ENCODE results near the gene CHST8.

CHST8 gene

GRCh38 chr19:33736158-33736557 is 114.4 kb downstream of the CHST8 start:
- ChIA-PET POLR2A (no interaction called here), CTCF (no interaction called here)
- TF ChIP-seq FOXK2 (IDR thresholded peaks at IDR 0.05) (no peak), L3MBTL2 (conservative IDR thresholded peaks at IDR 0.05) (no peak), ELF4 (IDR thresholded peaks at IDR 0.05) (no peak), LEF1 (IDR thresholded peaks at IDR 0.05; ENCODE audit: borderline replicate concordance) (no peak), HDGF (IDR thresholded peaks at IDR 0.05; ENCODE audit: borderline replicate concordance) (no peak), CTBP1 (IDR thresholded peaks at IDR 0.05; ENCODE audit: borderline replicate concordance) (no peak), SP1 (IDR thresholded peaks at IDR 0.05) (no peak), ZNF384 (IDR thresholded peaks at IDR 0.05) (no peak)
- DNase-seq (ENCODE audit: extremely low spot score): no peak

- POLR2A ChIA-PET: no interaction called here
- TF ChIP-seq ARNT (IDR thresholded peaks at IDR 0.05): no peak
- TF ChIP-seq NFRKB (IDR thresholded peaks at IDR 0.05): no peak
- no peak for TF ChIP-seq FOXA1 (IDR thresholded peaks at IDR 0.05)
- TF ChIP-seq L3MBTL2 (conservative IDR thresholded peaks at IDR 0.05): no peak
- no peak for TF ChIP-seq FOXK2 (IDR thresholded peaks at IDR 0.05)
- no peak for TF ChIP-seq ZNF384 (IDR thresholded peaks at IDR 0.05)
- no peak for DNase-seq (ENCODE audit: extremely low spot score)
- CTCF ChIA-PET: no interaction called here
Observed at GRCh38 chr19:33736787-33737186, 115.0 kb downstream of the CHST8 start.

- TF ChIP-seq FOXK2 (IDR thresholded peaks at IDR 0.05) (no peak), LEF1 (IDR thresholded peaks at IDR 0.05; ENCODE audit: borderline replicate concordance) (no peak), CTBP1 (IDR thresholded peaks at IDR 0.05; ENCODE audit: borderline replicate concordance) (no peak), TARDBP (IDR thresholded peaks at IDR 0.05) (no peak), ARNT (IDR thresholded peaks at IDR 0.05) (no peak), ELF4 (IDR thresholded peaks at IDR 0.05) (no peak), ZNF384 (IDR thresholded peaks at IDR 0.05) (no peak), HDGF (IDR thresholded peaks at IDR 0.05; ENCODE audit: borderline replicate concordance) (no peak), BHLHE40 (IDR thresholded peaks at IDR 0.05; ENCODE audit: borderline replicate concordance) (no peak), SP1 (IDR thresholded peaks at IDR 0.05) (no peak), SUZ12 (IDR thresholded peaks at IDR 0.05) (no peak), L3MBTL2 (conservative IDR thresholded peaks at IDR 0.05) (no peak), NFRKB (IDR thresholded peaks at IDR 0.05) (no peak)
- POLR2A ChIA-PET: no interaction called here
- DNase-seq (ENCODE audit: extremely low spot score): no peak
- CTCF ChIA-PET: no interaction called here
Observed at GRCh38 chr19:33737681-33738371, 116.1 kb downstream of the CHST8 start.

- POLR2A ChIA-PET: no interaction called here
- no peak for TF ChIP-seq FOXK2 (IDR thresholded peaks at IDR 0.05)
- TF ChIP-seq SP1 (IDR thresholded peaks at IDR 0.05): no peak
- no peak for TF ChIP-seq HDGF (IDR thresholded peaks at IDR 0.05; ENCODE audit: borderline replicate concordance)
- TF ChIP-seq FOXM1 (IDR thresholded peaks at IDR 0.05; ENCODE audit: borderline replicate concordance): no peak
- TF ChIP-seq BHLHE40 (IDR thresholded peaks at IDR 0.05; ENCODE audit: borderline replicate concordance): no peak
- TF ChIP-seq SUZ12 (IDR thresholded peaks at IDR 0.05): no peak
- TF ChIP-seq L3MBTL2 (conservative IDR thresholded peaks at IDR 0.05): no peak
- TF ChIP-seq TARDBP (IDR thresholded peaks at IDR 0.05): no peak
- CTCF ChIA-PET: no interaction called here
- DNase-seq (ENCODE audit: extremely low spot score): peak; percentile 62
Observed at GRCh38 chr19:33740811-33741396, 119.2 kb downstream of the CHST8 start.

GRCh38 chr19:33745297-33745696 is 123.5 kb downstream of the CHST8 start:
- POLR2A ChIA-PET: no interaction called here
- DNase-seq (ENCODE audit: extremely low spot score): no peak
- CTCF ChIA-PET: interaction anchor here (0.6 kb wide), 1 partner anchor 501 kb away, joined by 3 read pairs; no protein-coding TSS in a partner anchor
- TF ChIP-seq ARNT (IDR thresholded peaks at IDR 0.05) (no peak), L3MBTL2 (conservative IDR thresholded peaks at IDR 0.05) (no peak), SP1 (IDR thresholded peaks at IDR 0.05) (no peak), HDGF (IDR thresholded peaks at IDR 0.05; ENCODE audit: borderline replicate concordance) (no peak), LEF1 (IDR thresholded peaks at IDR 0.05; ENCODE audit: borderline replicate concordance) (no peak), FOXM1 (IDR thresholded peaks at IDR 0.05; ENCODE audit: borderline replicate concordance) (no peak), FOXK2 (IDR thresholded peaks at IDR 0.05) (no peak), ZNF384 (IDR thresholded peaks at IDR 0.05) (no peak), TARDBP (IDR thresholded peaks at IDR 0.05) (no peak), SUZ12 (IDR thresholded peaks at IDR 0.05) (no peak), FOXA1 (IDR thresholded peaks at IDR 0.05) (no peak), BHLHE40 (IDR thresholded peaks at IDR 0.05; ENCODE audit: borderline replicate concordance) (no peak)

- ChIA-PET CTCF (no interaction called here), POLR2A (no interaction called here)
- DNase-seq (ENCODE audit: extremely low spot score): no peak
- no peak for TF ChIP-seq TARDBP (IDR thresholded peaks at IDR 0.05)
- TF ChIP-seq FOXM1 (IDR thresholded peaks at IDR 0.05; ENCODE audit: borderline replicate concordance): no peak
- no peak for TF ChIP-seq BHLHE40 (IDR thresholded peaks at IDR 0.05; ENCODE audit: borderline replicate concordance)
- no peak for TF ChIP-seq FOXA1 (IDR thresholded peaks at IDR 0.05)
- no peak for TF ChIP-seq ZNF384 (IDR thresholded peaks at IDR 0.05)
- TF ChIP-seq NFRKB (IDR thresholded peaks at IDR 0.05): no peak
- no peak for TF ChIP-seq ARNT (IDR thresholded peaks at IDR 0.05)
- no peak for TF ChIP-seq HDGF (IDR thresholded peaks at IDR 0.05; ENCODE audit: borderline replicate concordance)
- TF ChIP-seq FOXK2 (IDR thresholded peaks at IDR 0.05): no peak
- TF ChIP-seq LEF1 (IDR thresholded peaks at IDR 0.05; ENCODE audit: borderline replicate concordance): no peak
- no peak for TF ChIP-seq ELF4 (IDR thresholded peaks at IDR 0.05)
- no peak for TF ChIP-seq PKNOX1 (IDR thresholded peaks at IDR 0.05)
- TF ChIP-seq SUZ12 (IDR thresholded peaks at IDR 0.05): no peak
- TF ChIP-seq SP1 (IDR thresholded peaks at IDR 0.05): no peak
- no peak for TF ChIP-seq L3MBTL2 (conservative IDR thresholded peaks at IDR 0.05)
- no peak for TF ChIP-seq CTBP1 (IDR thresholded peaks at IDR 0.05; ENCODE audit: borderline replicate concordance)
Observed at GRCh38 chr19:33746159-33746558, 124.4 kb downstream of the CHST8 start.

- POLR2A ChIA-PET: no interaction called here
Observed at GRCh38 chr19:33747273-33747672, 125.5 kb downstream of the CHST8 start.

More at GRCh38 chr19:33747273-33747672, 125.5 kb downstream of the CHST8 start:
- CTCF ChIA-PET: no interaction called here
- TF ChIP-seq HDGF (IDR thresholded peaks at IDR 0.05; ENCODE audit: borderline replicate concordance): no peak
- TF ChIP-seq PKNOX1 (IDR thresholded peaks at IDR 0.05): no peak
- TF ChIP-seq ZNF384 (IDR thresholded peaks at IDR 0.05): no peak
- no peak for TF ChIP-seq FOXM1 (IDR thresholded peaks at IDR 0.05; ENCODE audit: borderline replicate concordance)
- no peak for TF ChIP-seq CTBP1 (IDR thresholded peaks at IDR 0.05; ENCODE audit: borderline replicate concordance)
- TF ChIP-seq BHLHE40 (IDR thresholded peaks at IDR 0.05; ENCODE audit: borderline replicate concordance): no peak
- TF ChIP-seq SP1 (IDR thresholded peaks at IDR 0.05): no peak
- TF ChIP-seq L3MBTL2 (conservative IDR thresholded peaks at IDR 0.05): no peak
- TF ChIP-seq ARNT (IDR thresholded peaks at IDR 0.05): no peak
- no peak for TF ChIP-seq FOXA1 (IDR thresholded peaks at IDR 0.05)
- no peak for TF ChIP-seq LEF1 (IDR thresholded peaks at IDR 0.05; ENCODE audit: borderline replicate concordance)
- no peak for TF ChIP-seq NFRKB (IDR thresholded peaks at IDR 0.05)
- TF ChIP-seq SUZ12 (IDR thresholded peaks at IDR 0.05): no peak
- no peak for DNase-seq (ENCODE audit: extremely low spot score)
